GM21390 (cell line): Measurements from ENCODE around the gene HM13.
A peak's percentile ranks its signal among the peaks of the same experiment; 100 is the strongest.
"Not testable (repeated sequence)": the region's sequence is repeated elsewhere in the genome, so short reads cannot be mapped to it uniquely, and the experiment has no call there.

Experiments
- ATAC-seq: cut with Tn5 transposase; IDR thresholded peaks from one replicate; pipeline ENCODE4 v1.9.1; 2021; ENCODE audit not compliant: unreplicated experiment

Gene HM13

DNA sequence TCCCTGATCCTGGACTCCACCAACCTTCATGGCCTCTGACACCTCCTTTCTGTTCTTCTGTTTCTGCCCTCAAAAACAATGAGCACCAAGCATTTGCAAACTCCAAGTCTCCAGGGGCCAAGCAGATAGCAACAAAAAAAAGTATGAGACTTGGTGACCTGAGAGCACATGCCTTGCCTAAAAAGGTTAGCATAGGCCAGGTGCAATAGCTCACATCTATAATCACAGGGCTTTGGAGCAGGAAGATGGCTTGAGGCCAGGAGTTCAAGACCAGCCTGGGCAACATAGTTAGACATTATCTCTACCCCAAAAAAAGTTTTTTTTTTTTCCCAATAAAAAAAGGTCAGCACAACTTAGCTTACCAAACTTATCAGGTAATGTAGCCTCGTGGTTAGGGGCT, 13.7 kb upstream of the HM13 start:
- no peak for ATAC-seq

DNA sequence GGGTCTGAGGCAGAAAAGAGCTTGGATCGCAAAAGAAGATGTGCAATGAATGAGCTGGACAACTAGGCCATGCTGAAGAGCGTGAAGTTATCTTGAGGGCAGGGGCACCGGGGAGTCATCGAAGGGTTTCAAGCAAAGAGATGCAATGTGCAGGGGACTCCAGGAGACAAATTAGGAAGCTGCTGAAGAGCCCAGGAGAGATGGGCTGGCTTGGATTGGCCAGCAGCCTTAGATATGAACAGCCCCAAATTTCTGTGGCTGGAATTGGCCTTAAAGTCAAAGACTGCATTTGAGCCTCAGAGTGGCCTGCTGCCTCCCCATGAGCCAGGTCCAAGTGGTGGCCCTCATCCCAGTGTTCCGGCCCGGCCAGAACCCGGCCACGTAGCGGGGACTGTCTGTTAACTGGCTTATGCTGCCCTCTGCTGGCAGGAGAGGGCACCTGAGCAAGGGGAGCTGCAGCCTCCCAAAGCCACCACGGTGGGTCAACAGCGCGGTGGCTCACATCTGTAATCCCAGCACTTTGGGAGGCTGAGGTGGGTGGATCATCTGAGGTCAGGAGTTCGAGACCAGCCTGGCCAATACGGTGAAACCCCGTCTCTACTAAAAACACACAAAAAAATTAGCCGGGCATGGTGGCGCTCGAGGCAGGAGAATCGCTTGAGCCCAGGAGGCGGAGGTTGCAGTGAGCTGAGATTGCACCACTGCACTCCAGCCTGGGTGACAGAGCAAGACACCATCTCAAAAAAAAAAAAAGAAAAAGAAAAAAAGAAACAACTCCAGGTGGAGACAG, 11.2 kb upstream of the HM13 start:
- peak; percentile 97 for ATAC-seq

DNA sequence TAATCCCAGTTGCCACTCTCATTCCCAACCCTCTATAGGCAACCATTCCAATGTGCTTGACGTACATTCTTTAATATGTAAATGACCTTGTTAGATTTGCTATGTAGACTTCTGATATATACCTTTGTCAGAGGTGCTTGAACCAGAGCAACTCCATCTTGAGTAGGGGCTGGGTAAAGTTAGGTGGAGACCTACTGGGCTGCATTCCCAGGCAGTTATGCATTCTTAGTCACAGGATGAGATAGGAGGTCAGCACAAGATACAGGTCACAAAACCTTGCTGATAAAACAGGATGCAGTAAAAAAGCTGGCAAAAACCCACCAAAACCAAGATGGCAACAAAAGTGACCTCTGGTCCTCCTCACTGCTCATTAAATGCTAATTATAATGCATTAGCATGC, 8.3 kb upstream of the HM13 start:
- no peak for ATAC-seq

DNA sequence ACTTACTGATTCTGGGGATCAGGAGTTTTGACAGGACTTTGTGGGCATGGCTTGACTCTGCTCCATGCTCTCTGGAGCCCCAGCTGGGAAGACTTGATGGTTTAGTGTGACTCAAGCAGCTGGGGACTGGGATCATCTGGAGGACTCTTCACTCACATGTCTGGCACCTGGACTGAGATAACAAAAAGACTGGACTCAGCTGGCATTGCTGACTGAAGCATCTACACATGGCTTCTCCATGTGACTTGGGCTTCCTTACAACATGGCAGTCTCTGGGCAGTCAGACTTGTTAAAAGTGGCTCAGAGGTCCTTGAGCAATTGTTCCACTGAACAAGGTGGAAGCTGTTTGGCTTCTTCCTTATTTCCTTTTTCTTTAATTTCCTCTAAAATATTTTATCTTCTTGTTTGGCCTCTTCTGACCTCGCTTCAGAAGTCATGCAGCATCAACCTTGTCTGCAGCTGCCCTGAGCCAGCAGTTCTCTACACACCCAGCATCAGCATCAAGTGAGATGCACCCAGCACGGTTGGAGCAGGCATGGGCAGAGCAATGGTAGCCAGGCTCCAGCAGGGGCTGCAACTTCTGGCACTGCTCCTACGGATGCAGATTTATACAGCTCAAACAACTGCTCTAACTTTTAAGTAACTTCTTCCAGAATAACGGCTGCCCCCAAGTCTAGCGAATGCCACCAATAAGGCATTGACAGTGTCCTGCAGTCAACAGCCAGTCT, 5.6 kb upstream of the HM13 start:
- ATAC-seq: no peak

GRCh38 chr20:31515072-31515774, 981 bp downstream of the HM13 start:
- no peak for ATAC-seq

- ATAC-seq: no peak
Measured at GRCh38 chr20:31515775-31516107, 1.5 kb downstream of the HM13 start.

DNA sequence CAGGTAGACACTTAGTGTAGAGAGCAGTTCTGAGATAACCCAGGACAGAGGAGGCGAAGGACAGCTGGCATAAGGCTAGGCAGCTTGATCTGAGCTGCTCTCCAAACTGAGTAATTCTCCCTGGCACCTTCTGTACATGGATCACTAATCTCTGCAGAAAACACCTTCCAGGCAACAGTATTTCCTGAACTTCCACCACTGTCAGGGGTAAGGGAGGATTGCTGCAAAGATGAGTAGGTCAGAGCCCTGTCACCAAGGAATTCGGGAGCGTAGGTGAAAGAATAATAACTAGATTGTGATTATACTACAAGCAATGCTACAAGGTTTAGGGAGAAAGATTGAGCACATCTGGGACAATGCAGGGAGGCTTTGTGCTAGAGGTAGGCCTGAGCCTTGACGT, 1.9 kb downstream of the HM13 start:
- no peak for ATAC-seq

DNA sequence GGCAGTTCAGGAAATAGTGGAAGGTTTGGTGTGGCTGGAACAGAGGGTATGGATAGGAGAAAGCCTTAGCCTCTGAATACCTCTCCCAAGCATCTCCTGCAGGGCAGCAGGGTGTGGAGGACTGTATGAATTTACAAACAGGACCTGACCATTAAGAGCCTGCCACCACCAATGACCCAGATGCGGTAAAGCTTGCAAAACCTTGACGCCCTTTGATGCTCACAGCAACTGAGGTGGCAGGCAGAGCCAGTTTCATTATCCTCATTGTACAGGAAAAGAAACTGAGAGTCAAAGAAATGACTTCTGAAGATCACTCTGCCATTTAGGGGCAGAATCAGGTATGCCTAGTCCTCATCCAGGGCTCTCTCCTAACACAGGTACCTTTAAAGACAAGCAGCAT, 2.4 kb downstream of the HM13 start:
- no peak for ATAC-seq

- no peak for ATAC-seq
Measured at GRCh38 chr20:31517373-31517772, 3.1 kb downstream of the HM13 start.

DNA sequence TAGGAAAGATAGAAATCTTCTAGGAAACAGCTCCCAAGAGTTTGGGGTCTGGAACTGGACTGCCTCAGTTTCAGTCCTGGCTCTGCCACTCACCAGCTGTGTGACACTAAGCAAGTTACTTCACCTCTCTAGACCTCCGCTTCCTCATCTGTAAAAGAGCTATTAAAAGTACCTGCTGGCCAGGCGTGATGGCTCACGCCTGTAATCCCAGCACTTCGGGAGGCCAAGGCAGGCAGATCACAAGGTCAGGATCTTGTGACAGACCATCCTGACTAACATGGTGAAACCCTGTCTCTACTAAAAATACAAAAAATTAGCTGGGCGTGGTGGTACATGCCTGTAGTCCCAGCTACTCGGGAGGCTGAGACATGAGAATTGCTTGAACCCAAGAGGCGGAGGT, 7.0 kb downstream of the HM13 start:
- ATAC-seq: not testable (repeated sequence)

GRCh38 chr20:31522731-31523130, 8.5 kb downstream of the HM13 start:
- no peak for ATAC-seq

- no peak for ATAC-seq
Measured at GRCh38 chr20:31523361-31524283, 9.4 kb downstream of the HM13 start.

DNA sequence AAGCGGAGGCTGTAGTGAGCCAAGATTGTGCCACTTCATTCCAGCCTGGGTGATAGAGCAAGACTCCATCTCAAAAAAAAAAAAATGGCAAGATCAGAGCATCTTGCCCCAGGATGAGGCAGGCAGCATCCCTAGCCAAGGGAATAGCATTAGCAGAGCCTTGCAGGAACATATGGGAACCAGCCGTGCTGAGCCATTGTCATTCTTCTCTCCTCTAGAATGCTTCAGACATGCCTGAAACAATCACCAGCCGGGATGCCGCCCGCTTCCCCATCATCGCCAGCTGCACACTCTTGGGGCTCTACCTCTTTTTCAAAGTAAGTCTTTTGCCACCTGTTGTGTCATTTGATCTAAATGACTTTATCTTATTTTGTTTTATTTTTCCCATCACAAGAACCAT, 13.0 kb downstream of the HM13 start:
- ATAC-seq: no peak

DNA sequence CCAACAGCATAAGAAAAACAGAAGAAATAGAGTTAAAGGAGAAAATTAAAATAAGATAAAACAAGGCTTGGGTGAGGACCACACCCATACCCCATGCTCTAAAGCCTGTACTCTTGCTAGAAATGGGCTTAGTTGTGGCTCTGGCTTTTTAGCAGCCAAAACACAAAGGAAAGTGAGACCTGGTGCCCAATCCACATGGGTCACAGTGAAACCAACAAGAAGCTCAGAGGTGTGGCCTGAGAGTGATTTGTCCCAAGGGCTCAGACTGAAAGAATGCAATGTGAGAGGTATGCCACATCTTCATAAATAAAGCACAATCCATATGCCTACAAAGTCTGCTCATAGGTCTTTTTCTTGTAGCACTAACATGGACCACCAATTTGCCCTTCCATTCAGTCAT, 21.1 kb downstream of the HM13 start:
- ATAC-seq: no peak

DNA sequence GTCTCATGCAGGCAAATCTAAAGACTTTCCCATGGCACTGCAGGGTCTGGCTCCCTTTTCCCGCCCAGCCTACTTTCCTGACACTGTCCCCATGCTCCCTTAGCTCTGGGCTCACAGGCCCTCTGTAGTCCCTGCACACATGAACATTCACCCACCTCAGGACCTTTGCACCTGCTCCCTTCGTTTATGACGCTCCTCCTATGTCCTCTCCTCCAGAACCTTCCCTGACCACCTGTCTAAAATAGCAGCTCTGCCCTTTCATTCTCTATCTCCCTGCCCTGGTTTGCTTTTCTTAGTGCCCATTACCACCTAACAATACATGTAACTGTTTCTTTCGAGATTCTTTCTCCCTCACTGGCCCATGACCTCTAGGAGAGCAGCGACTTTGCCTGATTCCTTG, 22.3 kb downstream of the HM13 start:
- no peak for ATAC-seq

DNA sequence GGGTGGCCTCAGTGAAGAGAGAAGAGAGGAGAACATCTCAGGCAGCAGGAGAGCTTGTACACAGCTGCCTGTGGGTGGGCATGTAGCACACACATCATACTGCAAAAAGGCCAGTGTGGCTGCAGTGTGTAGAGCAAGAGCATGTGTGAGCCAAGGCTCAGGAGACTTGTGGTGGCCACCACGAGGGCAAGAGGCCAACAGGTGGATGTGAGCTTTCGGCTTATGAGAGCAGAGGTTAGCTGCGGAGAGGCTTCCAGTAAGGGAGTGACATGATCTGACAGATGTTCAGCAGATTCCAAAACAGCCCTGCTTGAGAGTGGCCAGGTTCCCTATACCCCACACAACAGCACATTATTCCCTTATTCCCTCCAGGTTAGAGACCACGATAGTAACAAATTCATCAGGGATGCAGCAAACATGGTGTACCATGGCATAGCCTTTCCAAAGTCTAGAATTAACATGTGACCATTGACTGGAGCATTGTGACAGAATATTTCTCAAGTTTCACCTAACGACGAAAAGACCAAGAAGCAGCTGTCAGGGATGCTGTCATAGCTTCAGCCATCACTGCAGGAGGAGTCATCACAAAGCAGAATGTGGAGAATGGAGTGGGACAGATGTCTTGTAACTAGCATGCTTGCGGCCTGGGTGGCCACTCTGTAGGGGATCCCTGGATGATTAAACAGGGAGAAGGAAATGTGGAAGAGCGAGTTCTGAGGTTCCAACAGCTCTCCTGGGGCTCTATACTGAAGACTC, 23.1 kb downstream of the HM13 start:
- no peak for ATAC-seq

- no peak for ATAC-seq
Measured at GRCh38 chr20:31537890-31538289, 23.6 kb downstream of the HM13 start.

- no peak for ATAC-seq
Measured at GRCh38 chr20:31538326-31538725, 24.1 kb downstream of the HM13 start.

DNA sequence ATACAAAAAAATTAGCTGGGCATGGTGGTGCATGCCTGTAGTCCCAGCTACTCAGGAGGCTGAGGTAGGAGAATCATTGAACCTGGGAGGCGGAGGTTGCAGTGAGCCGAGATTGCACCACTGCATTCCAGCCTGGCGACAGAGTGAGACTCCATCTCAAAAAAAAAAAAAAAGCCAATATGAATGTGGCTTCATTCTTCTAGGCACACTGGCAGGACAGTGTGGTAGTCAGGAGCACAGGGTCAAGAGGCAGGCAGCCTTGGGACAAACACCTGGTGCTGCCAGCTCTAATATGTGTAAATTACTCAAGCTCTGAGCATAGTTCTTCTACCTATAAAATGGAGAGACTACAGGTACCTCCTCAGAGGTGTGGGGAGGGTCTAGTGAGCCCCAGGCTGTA, 25.4 kb downstream of the HM13 start:
- ATAC-seq: not testable (repeated sequence)

DNA sequence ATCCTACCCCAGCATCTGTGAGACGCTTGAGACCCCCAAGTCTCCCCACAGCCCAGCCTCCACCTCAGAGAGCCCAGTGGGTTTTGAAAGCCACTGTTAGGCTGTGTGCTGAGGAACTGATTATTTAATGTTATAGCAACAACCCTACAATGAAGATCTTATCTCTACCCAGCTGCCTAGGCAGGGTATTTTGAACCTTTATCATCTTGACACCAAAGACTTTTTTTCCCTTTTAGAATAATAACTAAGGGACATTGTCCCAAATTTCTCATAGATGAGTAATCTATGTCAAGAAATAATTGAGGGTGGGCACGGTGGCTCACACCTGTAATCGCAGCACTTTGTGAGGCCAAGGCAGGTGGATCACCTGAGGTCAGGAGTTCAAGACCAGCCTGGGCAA, 26.2 kb downstream of the HM13 start:
- ATAC-seq: no peak
